Aorta (tissue), 5 donors: ENCODE results near the gene CHST11. TPM values are rescaled to one million over a fixed set of nuclear protein-coding genes. Genes with fewer than 3 reads are reported as not detected.
A peak's percentile ranks its signal among the peaks of the same experiment; 100 is the strongest.

Experiments used
- ATAC-seq: fragments of 200-7000 bp; cut with Tn5 transposase; one replicate; pipeline ENCODE4 v1.9.1; 2022; ENCODE audit warnings: moderate library complexity; ENCODE audit not compliant: low FRiP score
- DNase-seq, 2 donors: peaks; one replicate each; pipeline ENCODE4 v3.0.0-alpha.2; 2020
- H3K27ac ChIP-seq, 2 donors: one replicate each; pipeline ENCODE4 v1.5.1; 2013; ENCODE audit warnings: low read length in 2 of 2, mild to moderate bottlenecking in 2 of 2, moderate library complexity in 2 of 2, control low read depth in 1 of 2, inconsistent platforms in 1 of 2, low read depth in 1 of 2
- H3K27me3 ChIP-seq, 2 donors: one replicate each; pipeline ENCODE4 v1.6.1; 2013; ENCODE audit warnings: control low read depth in 1 of 2, low read length in 1 of 2, mild to moderate bottlenecking in 1 of 2, moderate library complexity in 1 of 2; ENCODE audit not compliant: insufficient read depth in 2 of 2, control insufficient read depth in 1 of 2
- H3K36me3 ChIP-seq, 2 donors: one replicate each; pipeline ENCODE4 v1.6.1; 2013; ENCODE audit warnings: control low read depth in 1 of 2, low read length in 1 of 2, mild to moderate bottlenecking in 1 of 2; ENCODE audit not compliant: insufficient read depth in 2 of 2, control insufficient read depth in 1 of 2
- H3K4me1 ChIP-seq, 2 donors: one replicate each; pipeline ENCODE4 v1.6.1; 2013; ENCODE audit warnings: low read length in 2 of 2, control low read depth in 1 of 2, mild to moderate bottlenecking in 1 of 2, moderate library complexity in 1 of 2; ENCODE audit not compliant: insufficient read depth in 2 of 2, control insufficient read depth in 1 of 2
- H3K4me3 ChIP-seq, 2 donors: one replicate each; pipeline ENCODE4 v1.5.1; 2013; ENCODE audit warnings: low read length in 2 of 2, control low read depth in 1 of 2, mild to moderate bottlenecking in 1 of 2
- H3K9me3 ChIP-seq: one replicate; pipeline ENCODE4 v1.6.1; 2013; ENCODE audit warnings: mild to moderate bottlenecking, low read length; ENCODE audit not compliant: control insufficient read depth
- WGBS, 2 donors: extraction: QIAGEN DNeasy Blood & Tissue Kit; methylation state at CpG; one replicate each; pipeline ENCODE4 v1.1.7; 2013; 5-methylcytosine and 5-hydroxymethylcytosine counted together
- intact Hi-C, 2 donors: fragments of 100-400 bp; cut with DNase I; formaldehyde crosslinking; loops; one replicate each; pipeline versions ENCODE4 v1.14.2 to v1.15.0; 2022
- polyA plus RNA-seq, 2 donors: library from polyadenylated mRNA; stranded (reverse); fragments of 200-250 nt; gene quantifications; one replicate each; pipeline ENCODE4 v1.2.3, GENCODE V29; 2013
- total RNA-seq, 2 donors: library from RNA; stranded (reverse); fragmentation: NEBNext Ultra II Directional; extraction: Animal tissue kit (Norgen Biotek cat#: 25700); gene quantifications; one replicate each; pipeline ENCODE4 v1.2.1, GENCODE V29; 2021
- donor health status: healthy with polysubstance abuse.
- donor health status: Bipolar disorder and iron deficiency.
- donor health status: DM: no; HTN: no; CAD: no.
- donor health status: DM: no; HTN: no; CAD: no.
- donor health status: DM: yes; HTN: yes; CAD: no.

Gene CHST11
- total and polyA plus RNA-seq, 4 donors, result 2.1 to 31.0 (median 15.7) TPM

GRCh38 chr12:104652358-104652757 lies 195.6 kb downstream of the CHST11 start:
- Histone ChIP-seq H3K4me3 (no peak overlapping the region), H3K27ac (no peak overlapping the region), H3K36me3 (no peaks in the 10 kb centered on the region), H3K4me1 (no peaks in the 10 kb centered on the region), H3K27me3 (no peaks in the 10 kb centered on the region), H3K9me3 (no peaks in the 10 kb centered on the region)
- DNase-seq, result no peak
- intact Hi-C loops, result no loop called here
- ATAC-seq, result no peak
- WGBS, 2 donors, result 90 to 97% methylated on average over 5 of the region's 5 CpGs

GRCh38 chr12:104652910-104653309 lies 196.2 kb downstream of the CHST11 start:
- Histone ChIP-seq H3K9me3 (no peaks in the 10 kb centered on the region), H3K27me3 (no peaks in the 10 kb centered on the region), H3K4me1 (no peaks in the 10 kb centered on the region), H3K36me3 (no peaks in the 10 kb centered on the region), H3K27ac (no peak overlapping the region), H3K4me3 (no peak overlapping the region)
- DNase-seq (no peak), ATAC-seq (no peak)
- intact Hi-C loops, result no loop called here
- 81 to 96% methylated on average over 7 of the region's 7 CpGs for WGBS, 2 donors

GRCh38 chr12:104653730-104654664 lies 197.2 kb downstream of the CHST11 start:
- 86 to 89% methylated on average over 12 of the region's 12 CpGs for WGBS, 2 donors
- ATAC-seq, result no peak

GRCh38 chr12:104654665-104655609 lies 198.2 kb downstream of the CHST11 start:
- intact Hi-C loops, result no loop called here
- Histone ChIP-seq H3K27ac (no peak overlapping the region), H3K9me3 (no peaks in the 10 kb centered on the region), H3K36me3 (no peaks in the 10 kb centered on the region), H3K4me3 (no peak overlapping the region), H3K4me1 (no peaks in the 10 kb centered on the region), H3K27me3 (no peaks in the 10 kb centered on the region)
- ATAC-seq, result no peak
- peak in 1 of 2 donors; percentile 10 for DNase-seq
- 94% methylated on average over 16 of the region's 16 CpGs for WGBS, 2 donors

More at GRCh38 chr12:104653730-104654664, 197.2 kb downstream of the CHST11 start:
- H3K36me3 ChIP-seq, result no peaks in the 10 kb centered on the region
- no peaks in the 10 kb centered on the region for H3K9me3 ChIP-seq
- H3K4me3 ChIP-seq, result no peak overlapping the region
- intact Hi-C loops, result no loop called here
- no peaks in the 10 kb centered on the region for H3K27me3 ChIP-seq
- no peak for DNase-seq
- H3K4me1 ChIP-seq, result no peaks in the 10 kb centered on the region
- no peak overlapping the region for H3K27ac ChIP-seq

GRCh38 chr12:104656383-104656782 lies 199.6 kb downstream of the CHST11 start:
- 91 to 92% methylated on average over 10 of the region's 10 CpGs for WGBS, 2 donors
- intact Hi-C loops, result no loop called here
- ATAC-seq (no peak), DNase-seq (no peak)
- H3K27ac ChIP-seq, result no peak overlapping the region
- H3K36me3 ChIP-seq, result no peaks in the 10 kb centered on the region
- no peaks in the 10 kb centered on the region for H3K27me3 ChIP-seq
- H3K4me3 ChIP-seq, result no peak overlapping the region
- H3K4me1 ChIP-seq, result no peaks in the 10 kb centered on the region
- no peaks in the 10 kb centered on the region for H3K9me3 ChIP-seq

- no peaks in the 10 kb centered on the region for H3K27me3 ChIP-seq
- no peaks in the 10 kb centered on the region for H3K36me3 ChIP-seq
- H3K4me3 ChIP-seq, result no peak overlapping the region
- DNase-seq, result no peak
- no peak for ATAC-seq
- no peak overlapping the region for H3K27ac ChIP-seq
- H3K9me3 ChIP-seq, result no peaks in the 10 kb centered on the region
- no peaks in the 10 kb centered on the region for H3K4me1 ChIP-seq
- intact Hi-C loops, result no loop called here
- WGBS, 2 donors, result 61 to 62% methylated on average over 5 of the region's 5 CpGs
Observed at GRCh38 chr12:104656921-104657320, 200.2 kb downstream of the CHST11 start.

GRCh38 chr12:104657726-104658484 lies 201.2 kb downstream of the CHST11 start:
- intact Hi-C loops, result no loop called here
- H3K4me1 ChIP-seq, result no peaks in the 10 kb centered on the region
- H3K27ac ChIP-seq, result no peak overlapping the region
- ATAC-seq (no peak), DNase-seq (no peak)
- no peaks in the 10 kb centered on the region for H3K9me3 ChIP-seq
- H3K36me3 ChIP-seq, result no peaks in the 10 kb centered on the region
- no peak overlapping the region for H3K4me3 ChIP-seq
- WGBS, 2 donors, result 84 to 88% methylated on average over 13 of the region's 13 CpGs
- H3K27me3 ChIP-seq, result no peaks in the 10 kb centered on the region

GRCh38 chr12:104659058-104659457 lies 202.3 kb downstream of the CHST11 start:
- Histone ChIP-seq H3K27me3 (no peaks in the 10 kb centered on the region), H3K9me3 (no peaks in the 10 kb centered on the region), H3K4me1 (no peaks in the 10 kb centered on the region), H3K27ac (no peak overlapping the region), H3K36me3 (no peaks in the 10 kb centered on the region), H3K4me3 (no peak overlapping the region)
- no peak for DNase-seq
- ATAC-seq, result no peak
- WGBS, 2 donors, result 97 to 98% methylated on average over 5 of the region's 5 CpGs
- intact Hi-C loops, result no loop called here
